Measurements from ENCODE around the gene ALX4.

GRCh38 chr11:44275241-44275640 is 34.7 kb downstream of the ALX4 start:
- TF ChIP-seq POLR2A (IDR thresholded peaks at IDR 0.05): no peak
- TF ChIP-seq CTCF (IDR thresholded peaks at IDR 0.05): no peak
